OCI-LY1 (cell line): ENCODE data around the gene RELCH.

Source experiments
- H2AFZ ChIP-seq: fragments of 200-600 bp; sonication (generic), shearing (Covaris generic); 2 replicates; pipeline ENCODE4 v1.6.0; 2014; ENCODE audit warnings: antibody characterized with exemption, mild to moderate bottlenecking, low read length
- H3F3A ChIP-seq: fragments of 200-600 bp; sonication (generic), shearing (Covaris generic); 2 replicates; pipeline ENCODE4 v1.6.0; 2014; ENCODE audit warnings: mild to moderate bottlenecking, antibody characterized with exemption, low read length, moderate library complexity; ENCODE audit not compliant: insufficient read depth
- H3K27ac ChIP-seq: fragments of 200-600 bp; sonication (generic); 2 replicates; pipeline ENCODE4 v1.5.1; 2014; ENCODE audit warnings: low read length, mixed run types, mild to moderate bottlenecking, low read depth; ENCODE audit not compliant: poor library complexity, severe bottlenecking
- H3K27me3 ChIP-seq: fragments of 200-600 bp; sonication (generic); 2 replicates; pipeline ENCODE4 v1.6.0; 2014; ENCODE audit warnings: antibody characterized with exemption, mild to moderate bottlenecking, low read length, moderate library complexity; ENCODE audit not compliant: insufficient read depth
- H3K36me3 ChIP-seq: fragments of 200-600 bp; sonication (generic); 2 replicates; pipeline ENCODE4 v1.6.1; 2014; ENCODE audit warnings: mild to moderate bottlenecking, antibody characterized with exemption, low read length, moderate library complexity, mixed read lengths; ENCODE audit not compliant: insufficient read depth
- H3K4me1 ChIP-seq: fragments of 200-600 bp; sonication (generic); 2 replicates; pipeline ENCODE4 v1.5.1; 2014; ENCODE audit warnings: mild to moderate bottlenecking, low read length, moderate library complexity; ENCODE audit not compliant: insufficient read depth, severe bottlenecking
- H3K4me2 ChIP-seq: fragments of 200-600 bp; sonication (generic), shearing (Covaris generic); 2 replicates; pipeline ENCODE4 v1.6.1; 2014; ENCODE audit warnings: low read length
- H3K4me3 ChIP-seq: fragments of 200-600 bp; sonication (generic); 2 replicates; pipeline ENCODE4 v1.5.1; 2014; ENCODE audit warnings: low read length, low read depth, mild to moderate bottlenecking, mixed read lengths; ENCODE audit not compliant: poor library complexity, severe bottlenecking
- H3K79me2 ChIP-seq: fragments of 200-600 bp; shearing (Covaris generic); 2 replicates; pipeline ENCODE4 v1.6.1; 2016; ENCODE audit warnings: mixed run types, low read length, mixed read lengths; ENCODE audit not compliant: insufficient read depth
- H3K9ac ChIP-seq: fragments of 200-600 bp; sonication (generic), shearing (Covaris generic); 2 replicates; pipeline ENCODE4 v1.6.1; 2014; ENCODE audit warnings: mild to moderate bottlenecking, low read length, mixed read lengths
- H3K9me2 ChIP-seq: fragments of 200-600 bp; sonication (generic), shearing (Covaris generic); 2 replicates; pipeline ENCODE4 v1.6.1; 2014; ENCODE audit warnings: low read depth, mild to moderate bottlenecking, low read length, mixed read lengths
- H3K9me3 ChIP-seq: fragments of 200-600 bp; shearing (Covaris generic); 2 replicates; pipeline ENCODE4 v1.6.1; 2014; ENCODE audit warnings: low read length, mixed read lengths
- H4K20me1 ChIP-seq: fragments of 200-600 bp; sonication (generic), shearing (Covaris generic); 2 replicates; pipeline ENCODE4 v1.6.0; 2016; ENCODE audit warnings: mild to moderate bottlenecking, low read length; ENCODE audit not compliant: insufficient read depth
- EZH2 ChIP-seq: fragments of 200-600 bp; sonication (generic), shearing (Covaris generic); IDR thresholded peaks from 2 replicates; pipeline ENCODE4 v1.8.0; 2017; ENCODE audit warnings: borderline replicate concordance, mixed run types, mild to moderate bottlenecking, antibody characterized with exemption, low read length, moderate library complexity, mixed read lengths
- TF ChIP-seq, protein P1 (sequence below): fragments of 200-600 bp; sonication (generic), shearing (Covaris generic); IDR thresholded peaks from 2 replicates; pipeline ENCODE4 v1.5.1; 2017; ENCODE audit warnings: mild to moderate bottlenecking, antibody characterized with exemption, low read length, moderate library complexity, mixed read lengths

Gene RELCH

DNA sequence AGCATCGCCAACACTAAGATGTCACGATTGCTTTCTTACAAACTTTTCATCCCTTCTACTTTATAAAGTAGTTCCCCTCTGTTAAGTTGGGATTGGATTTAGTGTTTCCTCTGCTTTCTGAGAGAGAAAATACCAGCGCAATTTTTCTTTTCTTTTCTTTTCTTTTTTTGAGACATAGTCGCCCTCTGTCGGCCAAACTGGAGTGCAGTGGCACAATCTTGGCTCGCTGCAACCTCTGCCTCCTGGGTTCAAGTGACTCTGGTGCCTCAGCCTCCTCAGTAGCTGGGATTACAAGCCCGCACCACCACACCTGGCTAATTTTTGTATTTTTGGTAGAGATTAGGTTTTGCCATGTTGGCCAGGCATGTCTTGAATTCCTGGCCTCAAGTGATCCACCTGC, 9.0 kb downstream of the RELCH start:
- Histone ChIP-seq H3K79me2 (peaks cover 98% of the 10 kb centered on the region), H4K20me1 (no peaks in the 10 kb centered on the region)
- TF ChIP-seq, protein P1, sequence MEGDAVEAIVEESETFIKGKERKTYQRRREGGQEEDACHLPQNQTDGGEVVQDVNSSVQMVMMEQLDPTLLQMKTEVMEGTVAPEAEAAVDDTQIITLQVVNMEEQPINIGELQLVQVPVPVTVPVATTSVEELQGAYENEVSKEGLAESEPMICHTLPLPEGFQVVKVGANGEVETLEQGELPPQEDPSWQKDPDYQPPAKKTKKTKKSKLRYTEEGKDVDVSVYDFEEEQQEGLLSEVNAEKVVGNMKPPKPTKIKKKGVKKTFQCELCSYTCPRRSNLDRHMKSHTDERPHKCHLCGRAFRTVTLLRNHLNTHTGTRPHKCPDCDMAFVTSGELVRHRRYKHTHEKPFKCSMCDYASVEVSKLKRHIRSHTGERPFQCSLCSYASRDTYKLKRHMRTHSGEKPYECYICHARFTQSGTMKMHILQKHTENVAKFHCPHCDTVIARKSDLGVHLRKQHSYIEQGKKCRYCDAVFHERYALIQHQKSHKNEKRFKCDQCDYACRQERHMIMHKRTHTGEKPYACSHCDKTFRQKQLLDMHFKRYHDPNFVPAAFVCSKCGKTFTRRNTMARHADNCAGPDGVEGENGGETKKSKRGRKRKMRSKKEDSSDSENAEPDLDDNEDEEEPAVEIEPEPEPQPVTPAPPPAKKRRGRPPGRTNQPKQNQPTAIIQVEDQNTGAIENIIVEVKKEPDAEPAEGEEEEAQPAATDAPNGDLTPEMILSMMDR: peak; percentile 42; the same call in 1 of the 2 replicates
- no peak for TF ChIP-seq EZH2

DNA sequence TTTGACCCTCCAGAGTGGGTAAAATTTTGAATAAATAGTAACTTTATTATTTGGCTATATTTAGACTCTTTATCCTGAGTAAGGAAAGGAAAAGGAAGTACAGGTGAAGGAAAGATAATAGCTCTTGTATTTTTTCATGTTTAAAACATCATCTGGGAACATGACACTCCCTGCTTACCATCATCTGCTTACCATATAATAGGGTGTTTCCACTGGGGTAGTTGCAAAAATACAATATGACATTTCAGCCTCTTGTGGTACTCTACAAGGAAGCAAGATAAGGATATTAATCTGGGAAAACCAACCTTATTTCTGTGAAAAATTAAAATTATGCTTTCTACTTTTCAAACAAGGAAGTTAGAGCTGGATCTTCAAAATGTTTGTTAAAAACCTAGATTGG, 9.9 kb downstream of the RELCH start:
- Histone ChIP-seq H2AFZ (no peak overlapping the region), H4K20me1 (no peaks in the 10 kb centered on the region), H3K79me2 (peaks cover 96% of the 10 kb centered on the region)

More for the DNA sequence above, 9.0 kb downstream of the RELCH start:
- H3K9ac ChIP-seq: no peak overlapping the region
- H3K36me3 ChIP-seq: peaks cover 14% of the 10 kb centered on the region
- no peaks in the 10 kb centered on the region for H3K27me3 ChIP-seq
- H2AFZ ChIP-seq: no peak overlapping the region
- no peaks in the 10 kb centered on the region for H3K4me1 ChIP-seq
- H3K4me3 ChIP-seq: no peak overlapping the region
- no peaks in the 10 kb centered on the region for H3F3A ChIP-seq
- H3K9me3 ChIP-seq: 0 out of 2 replicates have a peak, but pooled peaks cover 5% of the 10 kb centered on the region
- H3K9me2 ChIP-seq: no peaks in the 10 kb centered on the region
- no peak overlapping the region for H3K27ac ChIP-seq
- H3K4me2 ChIP-seq: no peak overlapping the region

DNA sequence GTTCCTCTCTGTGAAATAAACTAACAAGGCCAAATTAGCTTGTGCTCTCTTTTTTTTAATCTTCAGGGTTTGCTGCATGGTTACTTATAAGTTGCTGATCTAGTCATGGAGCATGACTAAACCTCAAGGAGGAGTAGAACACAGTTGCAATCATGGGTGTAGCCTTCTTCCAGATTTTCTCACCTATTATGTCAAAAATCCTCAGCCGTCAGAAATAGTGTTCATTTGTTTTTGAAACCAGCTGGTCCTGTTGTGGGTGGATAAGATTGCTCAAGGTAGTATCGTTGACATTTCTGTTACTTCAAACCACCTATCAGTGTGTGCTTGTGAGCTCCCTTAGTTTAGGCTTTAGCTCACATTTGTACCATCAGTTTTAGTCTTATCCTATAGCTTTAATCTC, 11.2 kb downstream of the RELCH start:
- no peak overlapping the region for H3K4me2 ChIP-seq
- no peaks in the 10 kb centered on the region for H3K27me3 ChIP-seq
- no peaks in the 10 kb centered on the region for H4K20me1 ChIP-seq
- TF ChIP-seq, protein P1: no peak
- TF ChIP-seq EZH2: no peak
- H3K9ac ChIP-seq: no peak overlapping the region
- no peak overlapping the region for H2AFZ ChIP-seq
- no peaks in the 10 kb centered on the region for H3F3A ChIP-seq
- no peaks in the 10 kb centered on the region for H3K9me2 ChIP-seq
- no peak overlapping the region for H3K27ac ChIP-seq
- no peaks in the 10 kb centered on the region for H3K36me3 ChIP-seq
- no peak overlapping the region for H3K4me3 ChIP-seq
- H3K9me3 ChIP-seq: no peaks in the 10 kb centered on the region
- no peaks in the 10 kb centered on the region for H3K4me1 ChIP-seq
- peaks cover 93% of the 10 kb centered on the region for H3K79me2 ChIP-seq

More for the DNA sequence above, 9.9 kb downstream of the RELCH start:
- Histone ChIP-seq H3K4me3 (no peak overlapping the region), H3K27ac (no peak overlapping the region), H3K27me3 (no peaks in the 10 kb centered on the region), H3K36me3 (peaks cover 5% of the 10 kb centered on the region), H3K9me2 (no peaks in the 10 kb centered on the region), H3F3A (no peaks in the 10 kb centered on the region), H3K9me3 (no peaks in the 10 kb centered on the region), H3K9ac (no peak overlapping the region), H3K4me1 (no peaks in the 10 kb centered on the region), H3K4me2 (no peak overlapping the region)
- no peak for TF ChIP-seq EZH2
- TF ChIP-seq, protein P1: no peak
